ENCODE data around the gene TMEM44. TPM values are rescaled to one million over a fixed set of nuclear protein-coding genes. Genes with fewer than 3 reads are reported as not detected.

The TMEM44 gene
- total RNA-seq, 1 experiment from 2014 or later: 11.8 TPM

- POLR2A ChIA-PET: no interaction called here
- CTCF ChIA-PET: no interaction called here
- no peak overlapping the region for H3K4me3 ChIP-seq (ENCODE audit: low read depth, low read length)
Observed at GRCh38 chr3:194675680-194676079, 42.5 kb upstream of the TMEM44 start.

GRCh38 chr3:194675081-194675640 is 41.9 kb upstream of the TMEM44 start:
- Mint-ChIP-seq H3K27me3 (ENCODE audit: insufficient read depth, unreplicated experiment) (no peaks in the 10 kb centered on the region), H3K36me3 (ENCODE audit: insufficient read depth, unreplicated experiment) (peaks cover 10% of the 10 kb centered on the region), H3K9me3 (ENCODE audit: unreplicated experiment) (no peaks in the 10 kb centered on the region), H3K4me3 (ENCODE audit: unreplicated experiment) (no peak overlapping the region), H3K27ac (ENCODE audit: unreplicated experiment) (no peak overlapping the region), H3K4me1 (ENCODE audit: low read depth, unreplicated experiment) (no peaks in the 10 kb centered on the region)
- Histone ChIP-seq H3K4me1 (peaks cover 9% of the 10 kb centered on the region), H3K27me3 (replicated peaks; ENCODE audit: control insufficient read depth, insufficient read depth, low read length) (no peaks in the 10 kb centered on the region), H3K4me3 (ENCODE audit: low read depth, low read length) (no peak overlapping the region), H3K9me3 (no peaks in the 10 kb centered on the region), H3K36me3 (ENCODE audit: control insufficient read depth, insufficient read depth, low read length) (no peaks in the 10 kb centered on the region)
- TF ChIP-seq CTCF (IDR thresholded peaks at IDR 0.05; ENCODE audit: insufficient read depth in 1 of 2, low read depth in 1 of 2, low read length in 1 of 2, severe bottlenecking in 1 of 2, unreplicated experiment in 1 of 2): no peak
- intact Hi-C loops (cut with micrococcal nuclease; ENCODE audit: unreplicated experiment): no loop called here
- no peak for DNase-seq
- ChIA-PET CTCF (no interaction called here), POLR2A (no interaction called here)
- BruUV-seq (replicated peaks): no TSS peak

More at GRCh38 chr3:194675680-194676079, 42.5 kb upstream of the TMEM44 start:
- H3K36me3 Mint-ChIP-seq (ENCODE audit: insufficient read depth, unreplicated experiment): peaks cover 10% of the 10 kb centered on the region
- DNase-seq: no peak
- no peak overlapping the region for H3K4me3 Mint-ChIP-seq (ENCODE audit: unreplicated experiment)
- no TSS peak for BruUV-seq (replicated peaks)
- no peak overlapping the region for H3K27ac Mint-ChIP-seq (ENCODE audit: unreplicated experiment)
- H3K9me3 ChIP-seq: no peaks in the 10 kb centered on the region
- peaks cover 6% of the 10 kb centered on the region for H3K4me1 ChIP-seq
- intact Hi-C loops (cut with micrococcal nuclease; ENCODE audit: unreplicated experiment): no loop called here
- H3K36me3 ChIP-seq (ENCODE audit: control insufficient read depth, insufficient read depth, low read length): no peaks in the 10 kb centered on the region
- no peak for TF ChIP-seq CTCF (IDR thresholded peaks at IDR 0.05; ENCODE audit: insufficient read depth in 1 of 2, low read depth in 1 of 2, low read length in 1 of 2, severe bottlenecking in 1 of 2, unreplicated experiment in 1 of 2)
- no peaks in the 10 kb centered on the region for H3K27me3 ChIP-seq (replicated peaks; ENCODE audit: control insufficient read depth, insufficient read depth, low read length)
- H3K27me3 Mint-ChIP-seq (ENCODE audit: insufficient read depth, unreplicated experiment): no peaks in the 10 kb centered on the region
- no peaks in the 10 kb centered on the region for H3K4me1 Mint-ChIP-seq (ENCODE audit: low read depth, unreplicated experiment)
- no peaks in the 10 kb centered on the region for H3K9me3 Mint-ChIP-seq (ENCODE audit: unreplicated experiment)

GRCh38 chr3:194673761-194674160 is 40.5 kb upstream of the TMEM44 start:
- intact Hi-C loops (cut with micrococcal nuclease; ENCODE audit: unreplicated experiment): no loop called here
- Mint-ChIP-seq H3K4me1 (ENCODE audit: low read depth, unreplicated experiment) (no peaks in the 10 kb centered on the region), H3K27ac (ENCODE audit: unreplicated experiment) (no peak overlapping the region), H3K9me3 (ENCODE audit: unreplicated experiment) (no peaks in the 10 kb centered on the region), H3K4me3 (ENCODE audit: unreplicated experiment) (no peak overlapping the region), H3K27me3 (ENCODE audit: insufficient read depth, unreplicated experiment) (no peaks in the 10 kb centered on the region), H3K36me3 (ENCODE audit: insufficient read depth, unreplicated experiment) (peaks cover 11% of the 10 kb centered on the region)
- H3K4me3 ChIP-seq (ENCODE audit: low read depth, low read length): no peak overlapping the region
- H3K36me3 ChIP-seq (ENCODE audit: control insufficient read depth, insufficient read depth, low read length): no peaks in the 10 kb centered on the region
- H3K4me1 ChIP-seq: peaks cover 9% of the 10 kb centered on the region
- no TSS peak for BruUV-seq (replicated peaks)
- no peaks in the 10 kb centered on the region for H3K27me3 ChIP-seq (replicated peaks; ENCODE audit: control insufficient read depth, insufficient read depth, low read length)
- H3K9me3 ChIP-seq: no peaks in the 10 kb centered on the region
- no peak for TF ChIP-seq CTCF (IDR thresholded peaks at IDR 0.05; ENCODE audit: insufficient read depth in 1 of 2, low read depth in 1 of 2, low read length in 1 of 2, severe bottlenecking in 1 of 2, unreplicated experiment in 1 of 2)
- POLR2A ChIA-PET: no interaction called here
- CTCF ChIA-PET: interaction anchor here (1.0 kb wide), 1 partner anchor 9 kb away, joined by 4 read pairs; no protein-coding TSS in a partner anchor
- DNase-seq: no peak
